NCI-H146 (cell line): ENCODE results near the gene CEP85.

ENCODE experiments used
- DNase-seq: peaks from one replicate; lab custom pipeline; 2025; lab: John Stamatoyannopoulos, UW

The CEP85 gene

GRCh38 chr1:26317146-26317545 lies 83.1 kb downstream of the CEP85 start:
- no peak for DNase-seq

- DNase-seq, result no peak
Measured at GRCh38 chr1:26317612-26318337, 83.8 kb downstream of the CEP85 start, which contains the start of gene CD52. Gene CD52 (plus strand): TSS chr1:26317958. CDS start chr1:26318018, 60 bp downstream.

DNA sequence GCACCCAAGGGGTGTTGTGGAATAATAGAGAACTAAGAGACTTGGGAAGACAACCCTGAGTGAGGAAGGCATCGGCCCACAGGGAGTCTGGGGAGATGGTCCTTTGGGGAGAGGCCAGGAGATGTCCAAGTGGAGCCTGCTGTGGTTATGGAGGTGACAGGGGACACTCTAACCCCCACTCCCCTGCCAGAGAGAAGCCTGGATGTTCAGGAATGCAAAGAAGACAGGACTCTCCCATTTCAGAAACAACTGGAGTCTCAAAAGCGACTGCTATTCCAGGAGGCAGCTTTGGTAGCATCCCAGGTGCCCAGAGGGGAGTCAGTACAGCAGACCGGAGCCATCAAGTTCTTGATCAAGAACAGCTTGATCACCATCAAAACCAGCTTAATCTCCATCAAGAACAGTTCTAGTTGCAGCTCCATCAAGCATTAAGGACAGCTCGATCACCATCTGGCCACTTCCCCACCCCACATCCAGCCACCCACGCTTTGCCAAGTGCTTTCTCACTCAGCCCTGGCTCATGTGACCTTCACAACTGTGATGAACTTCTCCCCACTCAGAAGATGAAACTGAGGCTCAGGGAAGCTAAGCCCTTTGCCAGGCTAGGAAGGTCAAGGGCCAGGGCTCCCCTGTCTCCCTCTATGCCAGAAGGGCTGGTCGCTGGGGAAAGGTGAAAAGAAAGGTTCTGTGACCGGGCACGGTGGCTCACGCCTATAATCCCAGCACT lies 84.5 kb downstream of the CEP85 start:
- DNase-seq, result no peak

- DNase-seq, result no peak
Measured at GRCh38 chr1:26320896-26321295, 86.9 kb downstream of the CEP85 start.

DNA sequence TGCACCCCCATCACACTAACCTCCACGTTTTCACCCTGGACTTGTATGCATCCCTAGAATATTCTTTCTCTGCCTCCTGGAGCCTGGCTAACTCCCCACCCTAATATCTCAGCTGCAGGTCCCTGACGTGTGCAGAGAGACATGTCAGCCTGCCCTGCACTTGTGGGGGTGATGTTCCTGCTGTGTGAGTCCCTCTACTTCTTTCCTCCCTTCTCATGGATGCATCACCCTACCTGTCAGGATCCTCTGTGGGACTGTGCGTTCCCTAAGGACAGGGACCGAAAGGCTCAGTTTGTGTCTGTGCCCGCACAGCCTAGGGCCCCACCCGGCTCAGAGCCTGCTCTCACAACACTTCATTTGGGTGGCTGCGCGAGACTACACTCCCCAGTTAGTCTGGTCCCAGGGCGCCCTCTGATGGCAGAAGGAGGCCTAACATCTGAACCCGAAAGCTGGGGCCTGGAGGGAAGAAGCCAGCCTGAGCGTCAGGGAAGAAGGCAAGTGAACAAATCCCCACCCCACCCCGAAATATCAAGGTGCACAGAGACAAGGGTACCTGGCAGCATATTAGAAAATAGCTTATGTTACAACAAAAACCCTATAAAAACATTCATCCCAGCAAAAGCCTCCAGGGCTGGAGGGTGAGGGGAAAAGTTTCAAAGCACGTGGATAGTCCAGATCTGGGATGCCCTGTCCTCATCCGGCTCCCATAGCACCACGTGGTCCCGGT lies 87.5 kb downstream of the CEP85 start:
- DNase-seq, result peak; percentile 31

GRCh38 chr1:26322042-26322331 lies 88.0 kb downstream of the CEP85 start:
- DNase-seq, result no peak

DNA sequence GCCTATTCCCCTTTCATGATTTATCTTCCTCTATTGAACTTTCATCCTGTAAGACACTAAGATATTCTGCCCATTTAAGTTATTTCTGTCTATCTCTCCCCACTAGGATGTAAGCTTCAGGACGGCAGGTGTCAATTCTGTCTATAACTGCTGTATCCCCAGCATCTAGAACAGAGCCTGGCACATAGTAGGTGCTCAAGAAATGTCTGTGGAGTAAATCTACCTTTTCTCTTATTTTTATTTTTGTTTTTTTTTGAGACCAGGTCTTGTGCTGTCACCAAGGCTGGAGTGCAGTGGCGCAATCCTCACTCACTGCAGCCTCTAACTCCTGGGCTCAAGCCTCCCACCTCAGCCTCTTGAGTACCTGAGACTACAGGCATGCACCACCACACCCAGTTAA lies 89.4 kb downstream of the CEP85 start:
- no peak for DNase-seq

DNA sequence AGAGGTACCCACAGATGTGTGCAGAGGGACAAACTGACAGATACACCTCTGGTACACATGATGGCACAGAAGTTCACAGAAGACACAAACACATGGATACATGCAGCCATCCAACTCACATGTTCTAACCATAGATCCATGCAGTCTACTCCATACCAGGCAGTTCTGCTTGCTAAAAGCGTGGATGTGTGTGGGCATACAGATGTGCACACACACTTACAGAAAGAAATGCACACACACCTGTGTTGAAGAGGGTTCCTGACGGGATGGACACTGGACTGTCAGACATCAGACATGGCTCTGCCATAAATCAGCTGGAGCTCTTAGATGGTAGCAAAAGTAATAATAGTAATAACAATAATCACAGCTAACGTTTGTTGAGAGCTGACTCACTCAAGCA lies 90.5 kb downstream of the CEP85 start:
- no peak for DNase-seq

- peak; percentile 84 for DNase-seq
Measured at GRCh38 chr1:26327956-26328362, 94.0 kb downstream of the CEP85 start.
